ENCODE data around the gene GRAMD1B. TPM values are rescaled to one million over a fixed set of nuclear protein-coding genes. Genes with fewer than 3 reads are reported as not detected.

GRAMD1B gene
- total RNA-seq: 4.4 TPM
- polyA plus RNA-seq (ENCODE audit: insufficient read depth, low read depth, low replicate concordance): 18.2 TPM
- long read RNA-seq, donor 1, partial matches to known transcripts: 0 of 1 reads
- long read RNA-seq, donor 1, other reads (novel, unspliced or antisense): 0 of 1 reads
- long read RNA-seq, donor 2, partial matches to known transcripts: 0 of 1 reads
- long read RNA-seq, donor 2, other reads (novel, unspliced or antisense): 0 of 1 reads
- long read RNA-seq, donor 3: 0 reads
- long read RNA-seq, donor 4, partial matches to known transcripts: 0 of 1 reads
- long read RNA-seq, donor 4, other reads (novel, unspliced or antisense): 0 of 1 reads
- long read RNA-seq, donor 5: 0 reads
- long read RNA-seq, donor 6: 0 reads
- long read RNA-seq, donor 7, partial matches to known transcripts: 1 of 2 reads
- long read RNA-seq, donor 7, other reads (novel, unspliced or antisense): 1 of 2 reads
- long read RNA-seq, donor 8: 0 reads
- long read RNA-seq, donor 9: 0 reads
- long read RNA-seq, donor 10, partial matches to known transcripts: 0 of 1 reads
- long read RNA-seq, donor 10, other reads (novel, unspliced or antisense): 0 of 1 reads

GRCh38 chr11:123429913-123430720, at the start of gene GRAMD1B:
Gene GRAMD1B, plus strand, starts transcription at chr11:123430269. Its CDS starts 524 bp downstream, at chr11:123430793.
- intact Hi-C loops (cut with DNase I): no loop called here
- H3K27me3 ChIP-seq (ENCODE audit: control insufficient read depth, insufficient read depth, low read length): no peaks in the 10 kb centered on the region
- H3K4me3 ChIP-seq (ENCODE audit: low read length in 3 of 3): peak within 1 kb of the TSS; percentile 36 to 64 (median 51)
- peak within 1 kb of the TSS in 1 of 2 donors; percentile 57 for H3K27ac ChIP-seq (ENCODE audit: low read depth in 2 of 2, low read length in 2 of 2)
- peak within 1 kb of the TSS; percentile 11 to 31 (median 26) for H3K9ac ChIP-seq (ENCODE audit: low read length in 3 of 3)
- H3K36me3 ChIP-seq (ENCODE audit: control insufficient read depth in 2 of 3, insufficient read depth in 3 of 3, low read length in 3 of 3): no peaks in the 10 kb centered on the region
- peak; percentile 81 to 96 (median 93) for DNase-seq
- no peaks in the 10 kb centered on the region for H3K9me3 ChIP-seq (ENCODE audit: control insufficient read depth in 2 of 3, insufficient read depth in 1 of 3, low read length in 3 of 3)
- no peak for FAIRE-seq
- no peak for TF ChIP-seq CTCF (IDR thresholded peaks at IDR 0.05; ENCODE audit: borderline replicate concordance, extremely low read depth, insufficient read depth)
- H3K4me1 ChIP-seq (ENCODE audit: control insufficient read depth in 2 of 3, insufficient read depth in 2 of 3, low read depth in 1 of 3, low read length in 3 of 3): peaks cover 8 to 12% (median 8%) of the 10 kb centered on the region in 3 donors

GRCh38 chr11:123381149-123381548, 48.9 kb upstream of the GRAMD1B start:
- H3K36me3 ChIP-seq (ENCODE audit: control insufficient read depth in 2 of 3, insufficient read depth in 3 of 3, low read length in 3 of 3): no peaks in the 10 kb centered on the region
- intact Hi-C loops (cut with DNase I): no loop called here
- no peak overlapping the region for H3K27ac ChIP-seq (ENCODE audit: low read depth in 2 of 2, low read length in 2 of 2)
- H3K4me3 ChIP-seq (ENCODE audit: low read length in 3 of 3): no peak overlapping the region
- H3K9me3 ChIP-seq (ENCODE audit: control insufficient read depth in 2 of 3, insufficient read depth in 1 of 3, low read length in 3 of 3): no peaks in the 10 kb centered on the region
- no peaks in the 10 kb centered on the region for H3K4me1 ChIP-seq (ENCODE audit: control insufficient read depth in 2 of 3, insufficient read depth in 2 of 3, low read depth in 1 of 3, low read length in 3 of 3)
- no peak for TF ChIP-seq CTCF (IDR thresholded peaks at IDR 0.05; ENCODE audit: borderline replicate concordance, extremely low read depth, insufficient read depth)
- FAIRE-seq: no peak
- H3K9ac ChIP-seq (ENCODE audit: low read length in 3 of 3): no peak overlapping the region
- DNase-seq: no peak
- no peaks in the 10 kb centered on the region for H3K27me3 ChIP-seq (ENCODE audit: control insufficient read depth, insufficient read depth, low read length)

- Histone ChIP-seq H3K4me1 (ENCODE audit: control insufficient read depth in 2 of 3, insufficient read depth in 2 of 3, low read depth in 1 of 3, low read length in 3 of 3) (no peaks in the 10 kb centered on the region), H3K9ac (ENCODE audit: low read length in 3 of 3) (no peak overlapping the region), H3K27ac (ENCODE audit: low read depth in 2 of 2, low read length in 2 of 2) (no peak overlapping the region), H3K36me3 (ENCODE audit: control insufficient read depth in 2 of 3, insufficient read depth in 3 of 3, low read length in 3 of 3) (no peaks in the 10 kb centered on the region), H3K9me3 (ENCODE audit: control insufficient read depth in 2 of 3, insufficient read depth in 1 of 3, low read length in 3 of 3) (no peaks in the 10 kb centered on the region), H3K27me3 (ENCODE audit: control insufficient read depth, insufficient read depth, low read length) (no peaks in the 10 kb centered on the region), H3K4me3 (ENCODE audit: low read length in 3 of 3) (no peak overlapping the region)
- no peak for FAIRE-seq
- intact Hi-C loops (cut with DNase I): no loop called here
- TF ChIP-seq CTCF (IDR thresholded peaks at IDR 0.05; ENCODE audit: borderline replicate concordance, extremely low read depth, insufficient read depth): no peak
- no peak for DNase-seq
Observed at GRCh38 chr11:123381817-123382554, 48.1 kb upstream of the GRAMD1B start.

Measured in kidney (tissue), 22 donors.